GM18520 (cell line): ENCODE results near the gene GPR33.

Experiments
- ATAC-seq: cut with Tn5 transposase; IDR thresholded peaks from one replicate; pipeline ENCODE4 v1.9.1; 2021; ENCODE audit not compliant: unreplicated experiment

GPR33 gene, protein sequence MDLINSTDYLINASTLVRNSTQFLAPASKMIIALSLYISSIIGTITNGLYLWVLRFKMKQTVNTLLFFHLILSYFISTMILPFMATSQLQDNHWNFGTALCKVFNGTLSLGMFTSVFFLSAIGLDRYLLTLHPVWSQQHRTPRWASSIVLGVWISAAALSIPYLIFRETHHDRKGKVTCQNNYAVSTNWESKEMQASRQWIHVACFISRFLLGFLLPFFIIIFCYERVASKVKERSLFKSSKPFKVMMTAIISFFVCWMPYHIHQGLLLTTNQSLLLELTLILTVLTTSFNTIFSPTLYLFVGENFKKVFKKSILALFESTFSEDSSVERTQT

GRCh38 chr14:31487886-31488285 is at the start of gene GPR33:
Gene GPR33, minus strand, starts transcription at chr14:31488039. Its CDS starts 4,074 bp downstream, at chr14:31483965.
- ATAC-seq: no peak

DNA sequence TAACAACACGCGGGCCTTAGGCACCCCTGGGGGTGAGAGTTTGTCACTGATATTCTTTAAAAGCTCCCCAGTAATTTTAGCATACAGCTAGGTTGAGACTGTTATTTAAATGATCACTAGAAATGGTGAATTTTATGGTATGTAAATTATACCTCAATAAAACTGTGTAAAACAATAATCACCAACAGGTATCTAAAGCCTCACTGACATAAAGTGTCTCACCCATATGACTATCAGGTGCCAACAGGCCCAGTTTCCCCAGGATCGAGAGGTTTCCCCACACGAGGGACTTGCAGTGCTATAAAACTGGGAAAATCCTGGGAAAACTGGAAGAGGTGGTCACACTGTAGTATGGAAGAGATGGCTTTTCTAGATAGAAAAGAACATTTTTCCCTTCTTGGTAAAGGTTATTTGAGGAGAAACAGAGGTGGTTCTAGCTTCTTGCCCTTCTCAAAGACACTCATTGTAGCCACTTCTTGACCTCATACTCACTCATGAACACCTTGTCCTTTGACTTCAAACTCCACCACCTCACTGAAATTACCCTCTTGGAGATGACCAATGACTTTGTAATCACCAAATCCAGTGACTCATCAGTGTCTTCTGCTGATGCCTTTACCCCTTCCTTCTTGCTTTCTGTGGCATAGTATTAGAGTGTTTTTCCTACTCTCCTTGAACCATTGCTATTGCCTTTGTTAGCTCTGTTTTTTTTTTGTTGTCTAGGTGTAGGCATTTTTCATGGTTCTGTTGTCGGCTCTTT is 48.5 kb upstream of the GPR33 start:
- ATAC-seq: no peak

DNA sequence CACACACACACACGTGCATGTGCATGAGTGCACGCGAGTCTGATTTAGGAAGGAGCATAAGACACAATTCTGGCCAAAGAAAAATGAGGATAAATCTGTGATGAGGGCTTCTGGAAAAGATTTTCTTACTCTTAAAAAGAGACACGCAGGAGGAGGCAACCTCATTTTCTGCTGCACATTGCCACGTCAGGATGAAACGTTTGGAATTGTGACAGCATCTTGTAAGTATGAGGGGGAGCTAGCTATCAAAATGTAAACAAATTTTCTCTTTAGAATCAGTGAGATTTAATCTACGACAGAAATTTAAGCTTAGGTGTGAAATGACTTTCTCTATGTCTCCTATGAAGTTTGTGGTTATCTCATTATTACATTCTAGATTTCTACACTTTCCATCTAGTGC is 42.3 kb upstream of the GPR33 start:
- no peak for ATAC-seq

DNA sequence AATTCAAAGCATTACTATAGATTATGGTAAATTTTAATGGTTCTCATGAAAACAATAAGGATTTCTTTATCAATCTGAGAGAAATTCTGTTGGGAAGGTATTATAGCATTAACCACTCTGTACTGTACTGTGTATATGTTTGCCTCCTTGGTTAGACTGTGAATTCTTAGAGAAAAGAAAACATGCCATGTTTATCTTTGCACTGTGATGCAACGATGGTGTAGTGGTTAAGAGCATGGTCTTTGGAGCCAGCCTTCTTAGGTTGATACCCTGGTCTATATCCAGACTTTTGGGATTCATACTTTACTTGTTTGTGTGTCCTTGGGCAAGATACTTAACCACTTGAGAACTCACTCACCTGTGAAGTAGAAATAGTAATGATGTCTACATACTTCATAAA is 41.2 kb upstream of the GPR33 start:
- ATAC-seq: no peak

DNA sequence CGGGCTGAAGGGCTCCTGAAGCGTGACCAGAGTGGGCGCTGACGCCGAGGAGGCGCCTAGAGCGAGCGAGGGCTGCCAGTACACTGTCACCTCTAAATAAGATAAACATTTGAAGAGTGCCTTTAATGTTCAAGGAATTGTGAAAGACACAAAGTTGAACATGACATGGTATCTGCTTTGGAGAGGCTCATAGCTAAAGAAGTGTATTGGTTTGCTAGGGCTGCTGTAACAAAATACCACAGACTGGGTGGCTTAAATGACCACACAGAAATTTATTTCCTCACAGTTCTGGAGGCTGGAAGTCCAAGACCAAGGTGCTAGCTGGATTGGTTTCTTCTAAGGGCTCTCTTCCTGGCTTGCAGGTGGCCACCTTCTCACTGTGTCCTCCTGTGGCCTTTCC is 39.7 kb upstream of the GPR33 start:
- no peak for ATAC-seq

- ATAC-seq: no peak
Measured at GRCh38 chr14:31527087-31527486, 39.2 kb upstream of the GPR33 start.

DNA sequence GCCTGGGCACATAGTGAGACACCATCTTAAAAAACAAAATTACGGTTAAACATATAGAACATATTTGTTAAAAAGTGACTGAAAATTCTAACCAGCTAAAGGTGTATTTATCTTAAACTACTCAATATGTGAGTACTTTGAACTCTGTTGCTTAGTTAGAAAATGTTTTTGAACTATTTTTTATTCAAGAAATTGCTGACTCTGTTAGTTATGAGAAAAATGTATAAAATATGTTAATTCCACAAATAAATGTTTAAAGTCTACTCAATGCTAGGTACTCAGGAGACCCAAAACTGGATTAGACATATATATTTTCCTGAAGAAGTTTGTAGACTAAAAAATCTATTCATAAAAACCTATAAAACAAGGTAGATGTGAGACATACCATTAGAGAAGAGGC is 23.0 kb upstream of the GPR33 start:
- no peak for ATAC-seq

GRCh38 chr14:31510222-31510621 is 22.4 kb upstream of the GPR33 start:
- no peak for ATAC-seq

DNA sequence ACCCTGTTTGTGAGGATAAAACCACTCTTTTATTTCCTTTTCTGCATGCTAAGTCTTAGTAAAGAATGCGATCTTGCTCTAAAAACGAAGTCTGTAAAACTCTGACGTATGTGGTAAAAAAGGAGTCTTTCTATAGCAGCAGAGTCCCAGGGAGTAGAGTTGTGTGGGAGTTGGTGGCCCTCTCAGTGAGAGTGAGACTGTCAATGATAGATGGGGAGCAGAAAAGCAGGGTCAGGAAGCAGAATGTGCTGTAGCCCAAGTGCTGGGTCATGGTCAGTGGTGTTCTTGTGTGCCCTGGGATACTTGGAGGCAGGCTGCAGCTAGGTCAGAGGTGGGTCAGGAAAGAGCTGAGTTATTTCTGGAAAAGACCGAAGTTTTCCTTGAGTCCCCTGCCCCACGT is 20.3 kb upstream of the GPR33 start:
- no peak for ATAC-seq

DNA sequence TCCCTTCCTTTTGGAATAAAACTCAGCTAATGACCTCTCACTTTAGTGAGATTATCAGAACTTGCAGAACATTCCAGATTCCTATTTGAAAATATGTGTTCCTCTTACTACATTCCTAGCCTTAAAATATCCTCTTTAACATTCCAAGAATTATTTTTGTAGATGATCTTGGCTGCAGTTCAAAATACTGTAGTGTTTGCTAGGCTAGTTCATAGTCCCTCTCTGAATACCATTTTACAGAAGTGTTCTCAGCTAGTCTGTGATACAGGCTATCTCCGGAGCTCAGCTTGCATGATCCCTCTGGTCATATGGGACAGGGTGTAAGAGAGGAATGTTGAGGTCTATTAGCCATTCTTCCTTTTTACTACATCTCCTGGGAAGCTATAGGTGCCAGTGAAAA is 17.6 kb upstream of the GPR33 start:
- ATAC-seq: no peak

- ATAC-seq: no peak
Measured at GRCh38 chr14:31501870-31502269, 14.0 kb upstream of the GPR33 start.

DNA sequence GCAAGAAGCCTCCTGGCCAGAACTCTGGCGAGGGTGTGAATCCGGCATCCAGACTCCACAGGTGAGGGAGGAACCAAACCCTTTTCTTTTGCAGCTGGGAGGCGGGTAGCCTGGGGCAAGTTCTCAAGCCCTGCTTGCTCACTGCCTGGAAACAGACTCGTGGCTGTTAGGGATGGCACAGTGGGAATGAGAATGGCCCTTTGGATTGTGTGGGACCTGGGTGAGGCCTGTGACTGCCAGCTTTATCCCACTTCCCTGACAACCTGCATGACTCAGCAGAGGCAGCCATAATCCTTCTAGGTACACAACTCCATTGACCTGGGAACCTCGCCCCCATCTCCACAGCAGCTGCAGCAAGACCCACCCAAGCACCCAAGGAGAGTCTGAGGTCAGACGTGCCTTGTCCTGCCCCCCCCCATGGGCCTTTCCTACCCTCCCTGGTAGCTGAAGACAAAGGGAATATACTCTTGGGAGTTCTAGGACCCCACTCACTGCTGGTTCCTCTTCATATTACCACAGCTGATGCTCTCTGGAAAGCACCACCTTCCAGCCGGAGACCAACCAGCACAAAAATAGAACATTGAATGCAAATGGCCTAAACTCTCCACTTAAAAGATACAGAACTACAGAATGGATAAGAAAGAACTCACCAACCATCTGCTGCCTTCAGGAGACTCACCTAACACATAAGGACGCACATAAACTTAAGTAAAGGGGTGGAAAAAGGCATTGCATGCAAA is 5.1 kb upstream of the GPR33 start:
- no peak for ATAC-seq

DNA sequence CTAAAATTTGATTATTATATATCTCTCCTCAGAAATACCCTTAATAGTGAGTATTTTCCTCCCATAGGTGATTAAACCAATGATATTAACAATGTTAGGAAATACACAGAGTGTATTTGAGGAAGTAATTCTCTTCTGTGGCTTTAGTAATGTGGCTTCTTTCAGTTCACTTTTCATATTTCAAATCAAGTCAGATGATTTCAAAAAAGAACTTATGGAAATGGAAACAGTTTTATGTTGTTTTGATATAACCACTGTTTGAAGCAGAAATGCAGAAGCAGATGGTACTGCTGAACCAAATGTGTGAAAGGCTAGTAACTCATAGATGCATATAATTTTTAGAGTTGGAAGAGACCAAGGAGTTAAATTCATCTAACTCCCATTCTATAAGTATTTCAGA is 1.9 kb upstream of the GPR33 start:
- no peak for ATAC-seq

DNA sequence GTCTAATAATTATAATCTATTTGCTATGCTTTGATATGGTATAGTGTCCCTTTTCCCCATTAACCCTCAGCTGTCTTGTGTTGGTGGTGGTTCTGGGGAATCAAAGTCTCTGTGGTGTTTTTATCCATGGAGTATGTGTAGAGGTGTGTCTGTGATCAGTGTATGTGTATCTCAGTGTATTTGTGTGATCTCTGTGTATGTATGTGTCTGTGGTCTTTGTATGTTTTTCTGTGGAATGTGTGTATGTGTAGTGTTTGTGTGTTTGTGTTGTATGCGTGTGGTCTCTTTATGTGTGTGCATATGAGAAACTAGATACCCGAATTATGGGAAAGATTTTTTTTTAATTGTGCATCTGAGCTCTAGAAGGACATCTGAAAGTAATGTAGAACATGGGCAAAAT is 1.1 kb downstream of the GPR33 start:
- ATAC-seq: no peak

DNA sequence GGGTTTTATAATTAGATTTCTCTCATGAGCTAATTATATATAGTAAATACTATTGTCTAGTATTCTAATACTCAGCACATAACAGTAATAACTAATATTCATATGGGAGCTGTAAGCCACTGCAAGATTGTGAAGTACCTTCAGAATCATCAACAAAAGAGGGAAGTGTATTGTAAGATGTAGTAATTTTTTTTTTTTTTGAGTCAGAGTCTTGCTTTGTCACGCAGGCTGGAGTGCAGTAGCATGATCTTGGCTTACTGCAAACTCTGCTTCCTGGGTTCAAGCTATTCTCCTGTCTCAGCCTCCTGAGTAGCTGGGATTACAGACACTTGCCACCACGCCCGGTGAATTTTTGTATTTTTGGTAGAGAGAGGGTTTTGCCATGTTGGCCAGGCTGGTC is 3.1 kb downstream of the GPR33 start:
- ATAC-seq: no peak

DNA sequence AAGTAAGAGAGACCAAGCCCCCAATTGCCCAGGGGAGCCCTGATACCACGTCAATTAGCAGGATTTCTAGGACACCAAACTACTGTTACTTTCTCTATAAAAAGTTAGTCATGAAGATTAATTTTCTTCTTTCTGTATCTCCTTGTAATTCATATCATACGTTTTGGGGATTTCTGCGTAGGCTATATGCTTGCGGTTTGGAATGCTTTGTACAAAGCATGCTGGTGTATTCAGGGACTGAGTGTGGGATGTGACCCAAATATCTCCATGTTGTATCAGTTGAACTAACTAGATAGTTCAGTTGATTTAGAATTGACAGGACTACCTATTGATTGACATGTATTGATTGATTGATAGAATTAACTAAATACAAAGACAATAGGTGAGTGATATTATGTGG is 7.7 kb downstream of the GPR33 start:
- no peak for ATAC-seq

DNA sequence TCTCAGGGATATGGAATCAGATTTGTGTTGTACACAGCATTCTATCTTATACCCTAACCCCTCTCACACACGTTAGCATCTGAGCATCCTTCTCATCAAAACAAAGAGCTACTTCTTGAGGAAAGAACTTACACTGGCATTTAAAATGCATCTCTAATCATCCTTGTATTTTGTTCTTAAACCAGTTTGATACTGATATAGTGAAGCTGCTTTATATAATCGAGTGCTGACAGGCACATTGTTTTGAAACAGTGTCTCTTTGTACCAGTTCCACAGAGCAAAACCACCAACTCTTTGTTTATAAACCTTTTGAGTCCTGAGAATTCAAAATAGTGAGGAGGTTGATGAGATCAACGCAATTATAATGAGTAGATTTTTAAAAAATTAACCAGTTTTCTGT is 8.8 kb downstream of the GPR33 start:
- no peak for ATAC-seq

DNA sequence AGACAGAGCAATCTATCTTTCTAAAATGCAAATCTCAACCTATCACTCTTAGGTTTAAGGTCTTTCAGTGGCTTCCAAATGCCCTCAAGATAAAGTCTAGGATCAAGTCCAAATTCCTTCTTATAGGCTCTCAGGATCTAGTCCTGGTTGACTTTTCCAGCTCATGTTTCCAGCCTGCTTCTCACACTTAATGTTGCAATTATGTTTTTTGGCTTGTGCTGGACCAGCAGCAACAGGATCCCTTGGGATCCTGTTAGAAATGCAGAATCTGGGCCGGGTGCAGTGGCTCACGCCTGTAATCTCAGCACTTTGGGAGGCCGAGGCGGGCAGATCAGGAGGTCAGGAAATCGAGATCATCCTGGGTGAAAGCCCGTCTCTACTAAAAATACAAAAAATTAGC is 10.6 kb downstream of the GPR33 start:
- no peak for ATAC-seq

DNA sequence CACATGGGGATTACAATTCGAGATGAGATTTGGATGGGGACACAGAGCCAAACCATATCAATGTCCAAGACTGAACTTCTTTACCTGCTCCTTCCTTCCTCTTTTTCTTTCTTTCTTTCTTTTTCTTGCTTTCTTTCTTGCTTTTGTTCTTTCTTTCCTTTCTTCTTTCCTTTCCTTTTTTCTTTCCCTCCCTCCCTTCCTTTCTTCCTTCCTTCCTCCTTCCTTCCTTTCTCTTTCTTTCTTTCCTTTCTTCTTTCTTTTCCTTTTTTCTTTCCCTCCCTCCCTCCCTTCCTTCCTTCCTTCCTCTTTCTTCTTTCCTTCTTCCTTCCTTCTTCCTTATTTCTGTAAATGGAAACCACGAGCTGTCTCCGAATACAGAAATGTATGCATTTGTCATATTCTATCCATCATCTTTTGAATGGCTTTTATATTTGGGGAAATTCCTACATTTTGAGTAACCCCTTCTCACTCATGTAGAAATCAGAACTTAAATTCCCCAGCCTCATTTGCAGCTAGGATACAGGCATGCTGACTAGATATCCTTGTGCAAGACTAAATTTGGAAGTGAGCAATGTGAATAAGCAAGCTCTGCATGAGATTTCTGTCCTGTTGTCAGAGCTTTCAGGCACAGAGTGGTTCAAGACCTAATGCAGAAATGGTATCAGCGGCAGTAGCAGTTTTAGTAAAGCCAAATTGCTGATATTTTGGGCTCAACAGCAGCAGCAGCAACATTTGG is 11.5 kb downstream of the GPR33 start:
- ATAC-seq: no peak

- ATAC-seq: no peak
Measured at GRCh38 chr14:31466554-31466953, 21.3 kb downstream of the GPR33 start.

GRCh38 chr14:31465111-31465510 is 22.7 kb downstream of the GPR33 start:
- ATAC-seq: no peak
